Measurements from ENCODE around the gene PRSS1.

The PRSS1 gene

GRCh38 chr7:142712617-142712957 lies 36.7 kb upstream of the PRSS1 start:
- TF ChIP-seq, protein P1, sequence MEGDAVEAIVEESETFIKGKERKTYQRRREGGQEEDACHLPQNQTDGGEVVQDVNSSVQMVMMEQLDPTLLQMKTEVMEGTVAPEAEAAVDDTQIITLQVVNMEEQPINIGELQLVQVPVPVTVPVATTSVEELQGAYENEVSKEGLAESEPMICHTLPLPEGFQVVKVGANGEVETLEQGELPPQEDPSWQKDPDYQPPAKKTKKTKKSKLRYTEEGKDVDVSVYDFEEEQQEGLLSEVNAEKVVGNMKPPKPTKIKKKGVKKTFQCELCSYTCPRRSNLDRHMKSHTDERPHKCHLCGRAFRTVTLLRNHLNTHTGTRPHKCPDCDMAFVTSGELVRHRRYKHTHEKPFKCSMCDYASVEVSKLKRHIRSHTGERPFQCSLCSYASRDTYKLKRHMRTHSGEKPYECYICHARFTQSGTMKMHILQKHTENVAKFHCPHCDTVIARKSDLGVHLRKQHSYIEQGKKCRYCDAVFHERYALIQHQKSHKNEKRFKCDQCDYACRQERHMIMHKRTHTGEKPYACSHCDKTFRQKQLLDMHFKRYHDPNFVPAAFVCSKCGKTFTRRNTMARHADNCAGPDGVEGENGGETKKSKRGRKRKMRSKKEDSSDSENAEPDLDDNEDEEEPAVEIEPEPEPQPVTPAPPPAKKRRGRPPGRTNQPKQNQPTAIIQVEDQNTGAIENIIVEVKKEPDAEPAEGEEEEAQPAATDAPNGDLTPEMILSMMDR (IDR thresholded peaks at IDR 0.05; ENCODE audit: control insufficient read depth, extremely low read depth, insufficient read depth): no peak
- no peak overlapping the region for H3K4me3 ChIP-seq (ENCODE audit: low read depth, low read length)
- no peak for DNase-seq (ENCODE audit: low read depth)

GRCh38 chr7:142714375-142714774 lies 34.9 kb upstream of the PRSS1 start:
- TF ChIP-seq, protein P1 (IDR thresholded peaks at IDR 0.05; ENCODE audit: control insufficient read depth, extremely low read depth, insufficient read depth): no peak
- no peak overlapping the region for H3K4me3 ChIP-seq (ENCODE audit: low read depth, low read length)
- DNase-seq (ENCODE audit: low read depth): no peak

- no peak overlapping the region for H3K4me3 ChIP-seq (ENCODE audit: low read depth, low read length)
- no peak for DNase-seq (ENCODE audit: low read depth)
- TF ChIP-seq, protein P1 (IDR thresholded peaks at IDR 0.05; ENCODE audit: control insufficient read depth, extremely low read depth, insufficient read depth): no peak
These were observed 32.7 kb upstream of the PRSS1 start for GRCh38 chr7:142716596-142716995.

DNA sequence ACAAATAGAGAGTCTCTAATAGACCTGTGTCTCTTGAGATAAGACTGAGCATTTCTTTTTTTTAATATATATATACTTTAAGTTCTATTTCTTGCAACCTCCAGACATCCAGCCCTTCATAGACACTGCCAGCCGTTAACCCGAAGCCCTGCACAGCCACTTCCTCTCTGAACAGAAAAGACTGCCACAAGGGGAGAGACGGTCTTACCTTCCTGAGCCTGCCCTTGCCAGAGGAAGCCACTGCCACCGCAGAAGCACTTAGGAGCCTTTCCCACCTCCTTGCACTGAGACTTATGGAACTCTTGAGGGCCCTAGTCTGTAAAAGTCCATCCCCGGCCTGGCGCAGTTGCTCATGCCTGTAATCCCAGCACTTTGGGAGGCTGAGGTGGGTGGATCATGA lies 31.8 kb upstream of the PRSS1 start:
- TF ChIP-seq, protein P1 (IDR thresholded peaks at IDR 0.05; ENCODE audit: control insufficient read depth, extremely low read depth, insufficient read depth): no peak
- no peak overlapping the region for H3K4me3 ChIP-seq (ENCODE audit: low read depth, low read length)
- no peak for DNase-seq (ENCODE audit: low read depth)

DNA sequence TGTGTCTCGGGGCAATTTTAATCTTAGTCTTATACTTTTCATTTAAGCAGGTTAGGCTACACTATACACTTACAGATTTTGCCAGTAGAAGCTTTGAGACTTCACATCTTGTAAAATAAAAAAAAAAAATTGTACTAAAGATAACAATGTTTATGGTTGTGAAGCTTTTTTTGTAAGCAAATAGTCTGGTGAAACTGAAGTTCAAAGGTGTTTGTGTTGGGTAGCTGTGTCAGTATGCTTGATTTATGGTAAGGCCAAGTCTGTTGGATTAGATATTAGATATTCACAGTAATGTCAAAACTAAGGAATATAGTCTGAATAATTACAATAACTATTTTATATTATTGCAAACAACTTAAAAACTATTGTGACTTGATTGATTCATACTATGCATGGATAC lies 31.0 kb upstream of the PRSS1 start:
- H3K4me3 ChIP-seq (ENCODE audit: low read depth, low read length): no peak overlapping the region
- TF ChIP-seq, protein P1 (IDR thresholded peaks at IDR 0.05; ENCODE audit: control insufficient read depth, extremely low read depth, insufficient read depth): no peak
- peak; percentile 10 for DNase-seq (ENCODE audit: low read depth)

GRCh38 chr7:142720172-142720773 lies 29.0 kb upstream of the PRSS1 start:
- TF ChIP-seq, protein P1 (IDR thresholded peaks at IDR 0.05; ENCODE audit: control insufficient read depth, extremely low read depth, insufficient read depth): no peak
- H3K4me3 ChIP-seq (ENCODE audit: low read depth, low read length): no peak overlapping the region
- DNase-seq (ENCODE audit: low read depth): no peak

- no peak overlapping the region for H3K4me3 ChIP-seq (ENCODE audit: low read depth, low read length)
- TF ChIP-seq, protein P1 (IDR thresholded peaks at IDR 0.05; ENCODE audit: control insufficient read depth, extremely low read depth, insufficient read depth): no peak
- no peak for DNase-seq (ENCODE audit: low read depth)
These were observed 28.3 kb upstream of the PRSS1 start for GRCh38 chr7:142720986-142721385.
